NCI-H1092 treated with DMSO at 0.1 percent for 48 hours (cell line): ENCODE results near the gene ACTN3.

Source experiments
- DNase-seq: peaks from one replicate; lab custom pipeline; 2025; lab: John Stamatoyannopoulos, UW

Gene ACTN3

GRCh38 chr11:66545701-66546367 lies 869 bp upstream of the ACTN3 start, which contains the start of gene ZDHHC24:
ZDHHC24 (minus strand) TSS chr11:66546048; CDS start chr11:66546003, 45 bp downstream.
- DNase-seq, result peak; percentile 96

GRCh38 chr11:66546966-66547661 lies 411 bp downstream of the ACTN3 start:
- no peak for DNase-seq

- DNase-seq, result no peak
Measured at GRCh38 chr11:66547662-66548009, 933 bp downstream of the ACTN3 start.

- no peak for DNase-seq
Measured at GRCh38 chr11:66548041-66548440, 1.3 kb downstream of the ACTN3 start.

- no peak for DNase-seq
Measured at GRCh38 chr11:66548774-66549630, 2.3 kb downstream of the ACTN3 start.

GRCh38 chr11:66549696-66550095 lies 3.0 kb downstream of the ACTN3 start:
- no peak for DNase-seq

- DNase-seq, result no peak
Measured at GRCh38 chr11:66550887-66551286, 4.2 kb downstream of the ACTN3 start.

GRCh38 chr11:66554602-66555001 lies 7.9 kb downstream of the ACTN3 start:
- DNase-seq, result no peak

- DNase-seq, result no peak
Measured at GRCh38 chr11:66555416-66555815, 8.7 kb downstream of the ACTN3 start.

GRCh38 chr11:66556086-66556485 lies 9.4 kb downstream of the ACTN3 start:
- no peak for DNase-seq

- peak; percentile 28 for DNase-seq
Measured at GRCh38 chr11:66557733-66558326, 11.1 kb downstream of the ACTN3 start.

- DNase-seq, result no peak
Measured at GRCh38 chr11:66559142-66559865, 12.6 kb downstream of the ACTN3 start.

- no peak for DNase-seq
Measured at GRCh38 chr11:66559866-66560676, 13.4 kb downstream of the ACTN3 start.

- DNase-seq, result no peak
Measured at GRCh38 chr11:66561178-66561974, 14.7 kb downstream of the ACTN3 start.

- DNase-seq, result no peak
Measured at GRCh38 chr11:66561975-66562248, 15.2 kb downstream of the ACTN3 start.

GRCh38 chr11:66562275-66562674 lies 15.6 kb downstream of the ACTN3 start:
- no peak for DNase-seq

GRCh38 chr11:66562907-66563583 lies 16.3 kb downstream of the ACTN3 start:
- DNase-seq, result no peak

- no peak for DNase-seq
Measured at GRCh38 chr11:66563832-66564231, 17.1 kb downstream of the ACTN3 start.

- no peak for DNase-seq
Measured at GRCh38 chr11:66564538-66564937, 17.8 kb downstream of the ACTN3 start.

- no peak for DNase-seq
Measured at GRCh38 chr11:66564984-66565383, 18.3 kb downstream of the ACTN3 start.
